Duodenal mucosa (tissue), 2 donors: Measurements from ENCODE around the gene SLC1A4.
"Not testable (repeated sequence)": the region's sequence is repeated elsewhere in the genome, so short reads cannot be mapped to it uniquely, and the experiment has no call there.

ENCODE experiments used
- H3K27ac ChIP-seq: one replicate; pipeline ENCODE4 v1.7.0; 2013; ENCODE audit warnings: low read depth, low read length
- H3K27me3 ChIP-seq, 2 donors: one replicate each; pipeline ENCODE4 v1.7.0; 2013; ENCODE audit warnings: low read length in 2 of 2, control low read depth in 1 of 2; ENCODE audit not compliant: insufficient read depth in 2 of 2, control insufficient read depth in 1 of 2
- H3K36me3 ChIP-seq, 2 donors: one replicate each; pipeline ENCODE4 v1.7.0; 2013; ENCODE audit warnings: low read length in 2 of 2, control low read depth in 1 of 2; ENCODE audit not compliant: insufficient read depth in 2 of 2, control insufficient read depth in 1 of 2
- H3K4me1 ChIP-seq, 2 donors: one replicate each; pipeline ENCODE4 v1.7.0; 2013; ENCODE audit warnings: low read length in 2 of 2, control low read depth in 1 of 2; ENCODE audit not compliant: insufficient read depth in 2 of 2, control insufficient read depth in 1 of 2
- H3K4me3 ChIP-seq, 2 donors: one replicate each; pipeline ENCODE4 v1.7.0; 2013; ENCODE audit warnings: low read length in 2 of 2, low read depth in 1 of 2
- H3K9ac ChIP-seq, 2 donors: one replicate each; pipeline ENCODE4 v1.7.0; 2013; ENCODE audit warnings: low read length in 2 of 2, low read depth in 1 of 2
- H3K9me3 ChIP-seq, 2 donors: one replicate each; pipeline ENCODE4 v1.7.0; 2013; ENCODE audit warnings: low read length in 2 of 2, control low read depth in 1 of 2; ENCODE audit not compliant: control insufficient read depth in 1 of 2

Gene SLC1A4

DNA sequence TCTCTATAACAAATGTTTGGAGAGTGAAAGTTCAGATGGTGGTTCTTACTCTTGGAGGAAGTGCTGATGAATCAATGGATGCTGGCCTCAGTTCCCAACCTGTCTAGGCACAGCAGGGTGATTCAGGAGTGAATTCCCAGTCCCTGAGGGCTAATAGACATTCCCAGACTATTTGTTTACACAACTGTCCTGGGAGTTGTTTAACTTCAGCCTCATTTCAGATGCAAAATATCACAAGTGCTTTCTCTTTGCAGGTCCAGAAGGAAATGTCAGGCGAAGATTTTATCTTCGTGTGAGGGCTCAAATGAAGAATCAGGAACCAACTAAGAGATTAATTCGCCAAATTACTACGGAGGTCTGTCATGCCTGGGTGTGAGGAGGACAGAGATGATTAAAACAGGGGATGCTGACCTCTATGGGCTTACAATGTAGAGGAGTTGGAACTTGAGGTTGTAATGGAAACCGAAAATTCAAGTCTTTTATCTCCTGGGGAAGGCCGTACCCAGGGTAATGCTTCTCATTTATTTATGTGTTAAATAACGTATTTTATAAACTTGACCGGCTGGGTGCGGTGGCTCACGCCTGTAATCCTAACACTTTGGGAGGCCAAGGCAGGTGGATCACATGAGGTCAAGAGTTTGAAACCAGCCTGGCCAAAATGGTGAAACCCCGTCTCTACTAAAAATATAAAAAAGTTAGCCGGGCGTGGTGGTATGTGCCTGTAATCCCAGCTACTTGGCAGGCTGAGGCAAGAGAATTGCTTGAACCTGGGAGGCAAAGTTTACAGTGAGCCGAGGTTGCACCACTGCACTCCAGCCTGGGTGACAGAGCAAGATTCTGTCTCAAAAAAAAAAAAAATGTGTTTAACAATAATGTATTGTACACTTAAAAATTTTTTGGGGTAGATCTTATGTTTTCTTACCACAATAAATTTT, 38.7 kb upstream of the SLC1A4 start:
- Histone ChIP-seq H3K27me3 (no peaks in the 10 kb centered on the region), H3K9ac (no peak overlapping the region), H3K27ac (no peak overlapping the region), H3K9me3 (peaks cover 1 to 2% of the 10 kb centered on the region in 2 donors), H3K4me3 (no peak overlapping the region), H3K36me3 (no peaks in the 10 kb centered on the region), H3K4me1 (peaks cover 16 to 19% of the 10 kb centered on the region in 2 donors)

DNA sequence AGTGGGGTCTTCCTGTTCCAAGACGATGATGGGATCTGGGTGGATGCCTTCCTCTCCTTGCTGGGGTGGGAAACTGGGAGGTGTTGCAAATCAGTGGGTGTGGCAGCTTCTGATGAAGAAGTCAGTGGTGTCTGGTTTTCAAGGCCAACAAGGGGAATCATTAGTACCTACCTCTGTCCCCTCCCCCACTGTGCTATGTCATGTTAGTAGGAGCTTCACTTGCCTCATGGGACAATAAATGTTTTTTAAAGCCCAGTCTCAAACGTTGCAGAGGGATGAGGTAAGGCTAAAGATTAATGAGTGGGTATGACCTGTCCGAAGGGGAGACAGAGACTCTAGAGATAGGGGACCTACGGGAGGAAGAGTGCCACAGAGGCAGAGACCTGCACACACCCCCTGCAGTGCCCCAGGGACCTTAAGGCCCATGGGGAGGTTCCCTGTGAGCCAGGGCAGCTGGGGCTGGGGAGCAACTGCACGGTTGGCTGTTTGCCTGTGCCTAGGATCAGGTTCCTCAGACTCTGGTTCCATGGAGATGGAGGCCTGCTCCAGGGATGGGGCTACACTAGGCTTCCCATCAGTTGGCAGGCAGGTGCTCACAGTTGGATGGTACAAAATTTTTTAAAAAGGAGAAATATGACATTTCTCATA, 37.8 kb upstream of the SLC1A4 start:
- H3K4me1 ChIP-seq: peaks cover 7 to 11% of the 10 kb centered on the region in 2 donors
- no peak overlapping the region for H3K4me3 ChIP-seq
- no peak overlapping the region for H3K27ac ChIP-seq
- H3K27me3 ChIP-seq: no peaks in the 10 kb centered on the region
- H3K36me3 ChIP-seq: no peaks in the 10 kb centered on the region
- no peak overlapping the region for H3K9ac ChIP-seq
- H3K9me3 ChIP-seq: peaks cover 4 to 5% of the 10 kb centered on the region in 2 donors

GRCh38 chr2:64952096-64952495, 37.1 kb upstream of the SLC1A4 start:
- H3K27me3 ChIP-seq: no peaks in the 10 kb centered on the region
- H3K36me3 ChIP-seq: no peaks in the 10 kb centered on the region
- peaks cover 4 to 5% of the 10 kb centered on the region in 2 donors for H3K4me1 ChIP-seq
- no peak overlapping the region for H3K9ac ChIP-seq
- H3K4me3 ChIP-seq: no peak overlapping the region
- no peak overlapping the region for H3K27ac ChIP-seq
- H3K9me3 ChIP-seq: peaks cover 4 to 5% of the 10 kb centered on the region in 2 donors

GRCh38 chr2:64952511-64953482, 36.4 kb upstream of the SLC1A4 start:
- Histone ChIP-seq H3K4me3 (no peak overlapping the region), H3K27me3 (no peaks in the 10 kb centered on the region)

GRCh38 chr2:64955467-64955866, 33.7 kb upstream of the SLC1A4 start:
- Histone ChIP-seq H3K9me3 (peaks cover 4 to 5% of the 10 kb centered on the region in 2 donors), H3K4me1 (peaks cover 0 to 4% of the 10 kb centered on the region in 2 donors), H3K36me3 (no peaks in the 10 kb centered on the region), H3K27ac (no peak overlapping the region), H3K9ac (no peak overlapping the region), H3K4me3 (no peak overlapping the region), H3K27me3 (no peaks in the 10 kb centered on the region)

More at GRCh38 chr2:64952511-64953482, 36.4 kb upstream of the SLC1A4 start:
- Histone ChIP-seq H3K9me3 (peaks cover 4 to 5% of the 10 kb centered on the region in 2 donors), H3K4me1 (peaks cover 2 to 4% of the 10 kb centered on the region in 2 donors), H3K36me3 (no peaks in the 10 kb centered on the region), H3K9ac (no peak overlapping the region), H3K27ac (no peak overlapping the region)

- H3K4me1 ChIP-seq: no peaks in the 10 kb centered on the region
- H3K9ac ChIP-seq: no peak overlapping the region
- no peak overlapping the region for H3K4me3 ChIP-seq
- H3K27me3 ChIP-seq: no peaks in the 10 kb centered on the region
- H3K9me3 ChIP-seq: peaks cover 4 to 5% of the 10 kb centered on the region in 2 donors
- H3K27ac ChIP-seq: no peak overlapping the region
- no peaks in the 10 kb centered on the region for H3K36me3 ChIP-seq
Observed at GRCh38 chr2:64957109-64957903, 31.9 kb upstream of the SLC1A4 start.

DNA sequence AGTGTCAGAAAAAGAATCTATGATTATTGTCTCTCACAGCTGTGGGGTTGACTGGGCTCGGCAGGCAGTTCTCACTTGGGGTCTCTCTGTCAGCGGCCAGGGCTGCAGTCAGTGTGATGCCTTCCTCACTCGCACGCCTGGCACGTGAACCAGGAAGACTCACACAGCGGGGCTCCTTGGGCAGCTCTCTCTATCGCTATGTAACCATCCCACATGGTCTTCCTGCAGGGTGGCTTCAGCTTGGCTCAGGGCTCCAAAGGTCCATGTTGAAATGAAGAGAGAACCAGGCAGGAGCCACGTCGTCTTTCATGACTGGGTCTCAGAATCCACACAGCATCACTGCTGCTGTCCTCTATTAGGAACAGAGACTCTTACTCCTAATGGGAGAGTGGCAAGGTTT, 30.6 kb upstream of the SLC1A4 start:
- H3K9ac ChIP-seq: no peak overlapping the region
- peaks cover 4 to 5% of the 10 kb centered on the region in 2 donors for H3K9me3 ChIP-seq
- no peak overlapping the region for H3K27ac ChIP-seq
- H3K4me3 ChIP-seq: no peak overlapping the region
- no peaks in the 10 kb centered on the region for H3K36me3 ChIP-seq
- no peaks in the 10 kb centered on the region for H3K4me1 ChIP-seq
- H3K27me3 ChIP-seq: no peaks in the 10 kb centered on the region

DNA sequence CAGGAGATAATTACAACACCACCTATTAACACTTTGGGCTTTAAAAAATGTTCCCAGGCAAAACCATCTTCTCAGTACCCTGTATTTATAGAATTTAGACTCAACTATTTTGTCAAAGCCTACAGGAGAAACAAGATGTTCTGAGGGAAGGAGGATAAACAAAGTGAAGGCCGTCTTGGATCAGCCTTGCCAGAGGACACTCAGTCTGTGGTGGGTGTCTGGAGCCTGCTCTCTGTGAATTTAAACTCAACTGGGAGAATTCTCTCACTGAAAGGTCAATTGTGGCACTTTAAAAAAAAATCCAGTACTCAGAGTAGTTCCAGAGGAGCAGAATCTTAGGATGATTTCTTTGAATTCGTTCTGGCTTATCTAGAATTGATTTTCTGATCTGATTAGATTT, 28.4 kb upstream of the SLC1A4 start:
- H3K27me3 ChIP-seq: no peaks in the 10 kb centered on the region

GRCh38 chr2:64963138-64963537, 26.1 kb upstream of the SLC1A4 start:
- H3K4me3 ChIP-seq, H3K27me3 ChIP-seq, H3K9me3 ChIP-seq, H3K9ac ChIP-seq, H3K27ac ChIP-seq, H3K36me3 ChIP-seq: not testable (repeated sequence)
- peaks cover 0 to 13% of the 10 kb centered on the region in 2 donors for H3K4me1 ChIP-seq

More for the DNA sequence above, 28.4 kb upstream of the SLC1A4 start:
- Histone ChIP-seq H3K4me3 (no peak overlapping the region), H3K36me3 (no peaks in the 10 kb centered on the region), H3K27ac (no peak overlapping the region), H3K9ac (no peak overlapping the region), H3K9me3 (peaks cover 0 to under 1% of the 10 kb centered on the region in 2 donors), H3K4me1 (peaks cover 0 to 2% of the 10 kb centered on the region in 2 donors)
